ENCODE measurements around the gene BARX1.
"Not testable (repeated sequence)": the region's sequence is repeated elsewhere in the genome, so short reads cannot be mapped to it uniquely, and the experiment has no call there.

Gene BARX1

GRCh38 chr9:93942161-93942560, 13.0 kb downstream of the BARX1 start:
- H3K9me3 ChIP-seq (ENCODE audit: control insufficient read depth, insufficient read depth, low read length) = no peaks in the 10 kb centered on the region
- H3K27ac ChIP-seq (ENCODE audit: low read length) = no peak overlapping the region
- peaks cover 5% of the 10 kb centered on the region for H3K4me1 ChIP-seq (ENCODE audit: control insufficient read depth, insufficient read depth, low read length)
- H3K4me3 ChIP-seq (ENCODE audit: low read length) = no peak overlapping the region
- H3K27me3 ChIP-seq (ENCODE audit: control insufficient read depth, insufficient read depth, low read length) = peaks cover 52% of the 10 kb centered on the region
- no peak for DNase-seq (ENCODE audit: low read depth, low spot score)
- H3K36me3 ChIP-seq (ENCODE audit: control insufficient read depth, insufficient read depth, low read length) = no peaks in the 10 kb centered on the region
- no CpG with 5 or more reads among the region's 7 CpGs for WGBS (ENCODE audit: insufficient coverage, insufficient read length)

DNA sequence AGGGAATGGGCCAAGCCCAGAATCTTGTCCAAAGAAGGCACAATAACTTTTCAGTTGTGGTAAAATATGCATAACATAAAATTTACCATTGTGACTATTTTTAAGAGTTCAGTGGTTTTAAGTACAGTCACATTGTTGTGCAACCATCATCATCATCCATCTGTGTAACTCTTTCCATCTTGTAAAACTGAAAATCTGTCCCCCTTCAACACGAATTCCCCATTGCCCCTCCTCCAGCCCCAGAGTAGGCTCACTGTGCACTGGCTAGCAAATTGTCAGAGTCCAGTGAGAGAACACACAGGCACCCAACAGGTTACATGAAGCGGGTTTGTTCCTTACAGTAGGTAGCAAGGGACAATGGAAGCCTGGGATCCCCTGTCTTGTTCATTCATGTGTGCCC, 13.7 kb downstream of the BARX1 start:
- Histone ChIP-seq H3K4me1 (ENCODE audit: control insufficient read depth, insufficient read depth, low read length) (peaks cover 5% of the 10 kb centered on the region), H3K27me3 (ENCODE audit: control insufficient read depth, insufficient read depth, low read length) (peaks cover 46% of the 10 kb centered on the region), H3K9me3 (ENCODE audit: control insufficient read depth, insufficient read depth, low read length) (no peaks in the 10 kb centered on the region), H3K27ac (ENCODE audit: low read length) (no peak overlapping the region), H3K36me3 (ENCODE audit: control insufficient read depth, insufficient read depth, low read length) (no peaks in the 10 kb centered on the region), H3K4me3 (ENCODE audit: low read length) (no peak overlapping the region)
- WGBS (ENCODE audit: insufficient coverage, insufficient read length) = no CpG with 5 or more reads among the region's 2 CpGs
- no peak for DNase-seq (ENCODE audit: low read depth, low spot score)

DNA sequence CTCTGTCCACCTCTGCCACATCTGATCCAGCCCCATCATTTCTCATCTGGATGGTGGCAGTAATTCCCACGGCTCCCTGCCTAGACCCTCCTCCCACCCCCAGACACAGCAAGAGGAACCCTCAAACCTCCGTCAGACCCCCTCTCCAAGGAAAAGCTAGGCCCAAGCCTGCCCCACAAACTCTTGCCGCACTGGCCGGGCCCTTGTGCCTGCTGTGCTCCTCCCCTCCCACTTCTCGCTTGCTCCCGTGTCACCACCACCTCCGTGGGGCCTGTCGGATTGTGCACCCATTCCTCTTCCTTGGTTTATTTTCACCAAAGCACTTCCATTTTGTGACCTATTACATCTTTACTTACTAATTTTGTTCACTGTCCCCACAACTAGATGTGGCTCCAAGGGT, 14.2 kb downstream of the BARX1 start:
- WGBS (ENCODE audit: insufficient coverage, insufficient read length) = no CpG with 5 or more reads among the region's 8 CpGs

GRCh38 chr9:93939589-93939988, 15.6 kb downstream of the BARX1 start:
- not testable (repeated sequence) for H3K4me1 ChIP-seq (ENCODE audit: control insufficient read depth, insufficient read depth, low read length); DNase-seq (ENCODE audit: low read depth, low spot score); H3K9me3 ChIP-seq (ENCODE audit: control insufficient read depth, insufficient read depth, low read length); H3K4me3 ChIP-seq (ENCODE audit: low read length); H3K36me3 ChIP-seq (ENCODE audit: control insufficient read depth, insufficient read depth, low read length); H3K27ac ChIP-seq (ENCODE audit: low read length)
- H3K27me3 ChIP-seq (ENCODE audit: control insufficient read depth, insufficient read depth, low read length) = peaks cover 27% of the 10 kb centered on the region
- no CpG with 5 or more reads among the region's 7 CpGs for WGBS (ENCODE audit: insufficient coverage, insufficient read length)

More for the DNA sequence above, 14.2 kb downstream of the BARX1 start:
- DNase-seq (ENCODE audit: low read depth, low spot score) = no peak
- Histone ChIP-seq H3K36me3 (ENCODE audit: control insufficient read depth, insufficient read depth, low read length) (no peaks in the 10 kb centered on the region), H3K4me1 (ENCODE audit: control insufficient read depth, insufficient read depth, low read length) (peaks cover 3% of the 10 kb centered on the region), H3K9me3 (ENCODE audit: control insufficient read depth, insufficient read depth, low read length) (no peaks in the 10 kb centered on the region), H3K27ac (ENCODE audit: low read length) (no peak overlapping the region), H3K27me3 (ENCODE audit: control insufficient read depth, insufficient read depth, low read length) (peaks cover 40% of the 10 kb centered on the region), H3K4me3 (ENCODE audit: low read length) (no peak overlapping the region)

GRCh38 chr9:93937193-93937592, 18.0 kb downstream of the BARX1 start:
- no CpG with 5 or more reads among the region's 1 CpG for WGBS (ENCODE audit: insufficient coverage, insufficient read length)
- peaks cover 6% of the 10 kb centered on the region; the same call in 1 of the 2 replicates for H3K27me3 ChIP-seq (ENCODE audit: control insufficient read depth, insufficient read depth, low read length)

DNA sequence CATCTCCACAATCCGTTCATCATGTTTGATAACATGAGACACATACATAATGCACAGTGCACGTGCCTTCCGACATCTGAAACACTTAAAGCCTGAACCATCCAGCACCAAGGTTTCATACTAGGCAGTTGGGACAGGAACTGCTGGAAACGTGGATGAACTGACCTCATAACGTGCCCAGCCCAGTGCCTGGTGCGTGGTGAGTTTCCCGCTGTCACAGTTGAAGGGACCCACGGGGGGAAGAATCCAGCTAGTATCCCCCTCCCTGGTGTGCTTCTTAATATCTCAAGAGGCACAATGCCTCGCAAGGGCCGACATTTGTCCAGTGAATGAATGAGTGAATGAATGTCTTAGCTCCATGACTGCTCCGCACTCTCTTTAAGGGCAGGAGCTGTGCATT, 23.2 kb downstream of the BARX1 start:
- WGBS (ENCODE audit: insufficient coverage, insufficient read length) = no CpG with 5 or more reads among the region's 11 CpGs
- Histone ChIP-seq H3K27ac (ENCODE audit: low read length) (no peak overlapping the region), H3K4me3 (ENCODE audit: low read length) (no peak overlapping the region)

More at GRCh38 chr9:93937193-93937592, 18.0 kb downstream of the BARX1 start:
- H3K27ac ChIP-seq (ENCODE audit: low read length) = no peak overlapping the region
- H3K4me3 ChIP-seq (ENCODE audit: low read length) = no peak overlapping the region
- H3K4me1 ChIP-seq (ENCODE audit: control insufficient read depth, insufficient read depth, low read length) = no peaks in the 10 kb centered on the region
- H3K9me3 ChIP-seq (ENCODE audit: control insufficient read depth, insufficient read depth, low read length) = no peaks in the 10 kb centered on the region
- no peak for DNase-seq (ENCODE audit: low read depth, low spot score)
- no peaks in the 10 kb centered on the region for H3K36me3 ChIP-seq (ENCODE audit: control insufficient read depth, insufficient read depth, low read length)

DNA sequence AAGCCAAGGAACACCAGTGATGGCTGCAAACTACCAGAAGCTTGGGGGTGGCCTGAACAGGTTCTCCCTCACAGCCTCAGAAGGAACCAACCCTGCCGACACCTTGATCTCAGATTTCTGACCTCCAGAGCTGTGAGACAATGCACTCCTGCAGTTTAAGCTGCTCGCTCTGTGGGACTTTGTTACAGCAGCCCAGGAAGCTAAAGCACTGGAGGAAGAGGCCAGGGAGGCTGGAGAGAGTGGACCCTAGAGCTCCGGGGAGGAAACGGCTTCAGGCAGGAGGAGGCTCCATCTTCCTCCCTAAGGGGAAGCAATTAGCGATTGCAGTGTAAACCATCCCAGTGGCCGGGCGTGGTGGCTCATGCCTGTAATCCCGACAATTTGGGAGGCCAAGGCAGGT, 25.1 kb downstream of the BARX1 start:
- DNase-seq (ENCODE audit: low read depth, low spot score) = no peak
- WGBS (ENCODE audit: insufficient coverage, insufficient read length) = no CpG with 5 or more reads among the region's 8 CpGs
- H3K36me3 ChIP-seq (ENCODE audit: control insufficient read depth, insufficient read depth, low read length) = no peaks in the 10 kb centered on the region

More for the DNA sequence above, 23.2 kb downstream of the BARX1 start:
- no peaks in the 10 kb centered on the region for H3K27me3 ChIP-seq (ENCODE audit: control insufficient read depth, insufficient read depth, low read length)
- H3K4me1 ChIP-seq (ENCODE audit: control insufficient read depth, insufficient read depth, low read length) = no peaks in the 10 kb centered on the region
- H3K36me3 ChIP-seq (ENCODE audit: control insufficient read depth, insufficient read depth, low read length) = no peaks in the 10 kb centered on the region
- DNase-seq (ENCODE audit: low read depth, low spot score) = no peak
- no peaks in the 10 kb centered on the region for H3K9me3 ChIP-seq (ENCODE audit: control insufficient read depth, insufficient read depth, low read length)

GRCh38 chr9:93929231-93929630, 25.9 kb downstream of the BARX1 start:
- Histone ChIP-seq H3K4me3 (ENCODE audit: low read length) (no peak overlapping the region), H3K36me3 (ENCODE audit: control insufficient read depth, insufficient read depth, low read length) (no peaks in the 10 kb centered on the region), H3K27me3 (ENCODE audit: control insufficient read depth, insufficient read depth, low read length) (no peaks in the 10 kb centered on the region), H3K27ac (ENCODE audit: low read length) (no peak overlapping the region), H3K4me1 (ENCODE audit: control insufficient read depth, insufficient read depth, low read length) (no peaks in the 10 kb centered on the region), H3K9me3 (ENCODE audit: control insufficient read depth, insufficient read depth, low read length) (no peaks in the 10 kb centered on the region)
- WGBS (ENCODE audit: insufficient coverage, insufficient read length) = no CpG with 5 or more reads among the region's 1 CpG
- no peak for DNase-seq (ENCODE audit: low read depth, low spot score)

More for the DNA sequence above, 25.1 kb downstream of the BARX1 start:
- H3K9me3 ChIP-seq (ENCODE audit: control insufficient read depth, insufficient read depth, low read length) = no peaks in the 10 kb centered on the region
- no peaks in the 10 kb centered on the region for H3K27me3 ChIP-seq (ENCODE audit: control insufficient read depth, insufficient read depth, low read length)
- H3K4me3 ChIP-seq (ENCODE audit: low read length) = no peak overlapping the region
- H3K4me1 ChIP-seq (ENCODE audit: control insufficient read depth, insufficient read depth, low read length) = no peaks in the 10 kb centered on the region
- H3K27ac ChIP-seq (ENCODE audit: low read length) = no peak overlapping the region

GRCh38 chr9:93922535-93922934, 32.6 kb downstream of the BARX1 start:
- no peak overlapping the region for H3K27ac ChIP-seq (ENCODE audit: low read length)
- no peaks in the 10 kb centered on the region for H3K27me3 ChIP-seq (ENCODE audit: control insufficient read depth, insufficient read depth, low read length)
- no peaks in the 10 kb centered on the region for H3K9me3 ChIP-seq (ENCODE audit: control insufficient read depth, insufficient read depth, low read length)
- H3K36me3 ChIP-seq (ENCODE audit: control insufficient read depth, insufficient read depth, low read length) = no peaks in the 10 kb centered on the region
- no peak for DNase-seq (ENCODE audit: low read depth, low spot score)
- no peaks in the 10 kb centered on the region for H3K4me1 ChIP-seq (ENCODE audit: control insufficient read depth, insufficient read depth, low read length)
- H3K4me3 ChIP-seq (ENCODE audit: low read length) = no peak overlapping the region
- no CpG with 5 or more reads among the region's 4 CpGs for WGBS (ENCODE audit: insufficient coverage, insufficient read length)

- H3K4me1 ChIP-seq (ENCODE audit: control insufficient read depth, insufficient read depth, low read length) = no peaks in the 10 kb centered on the region
- WGBS (ENCODE audit: insufficient coverage, insufficient read length) = no CpG with 5 or more reads among the region's 21 CpGs
- H3K4me3 ChIP-seq (ENCODE audit: low read length) = no peak overlapping the region
- H3K27ac ChIP-seq (ENCODE audit: low read length) = no peak overlapping the region
- H3K36me3 ChIP-seq (ENCODE audit: control insufficient read depth, insufficient read depth, low read length) = no peaks in the 10 kb centered on the region
- H3K27me3 ChIP-seq (ENCODE audit: control insufficient read depth, insufficient read depth, low read length) = no peaks in the 10 kb centered on the region
- H3K9me3 ChIP-seq (ENCODE audit: control insufficient read depth, insufficient read depth, low read length) = no peaks in the 10 kb centered on the region
- no peak for DNase-seq (ENCODE audit: low read depth, low spot score)
Observed at GRCh38 chr9:93920131-93920800, 34.9 kb downstream of the BARX1 start.

- H3K27ac ChIP-seq (ENCODE audit: low read length) = no peak overlapping the region
- no peaks in the 10 kb centered on the region for H3K27me3 ChIP-seq (ENCODE audit: control insufficient read depth, insufficient read depth, low read length)
- H3K36me3 ChIP-seq (ENCODE audit: control insufficient read depth, insufficient read depth, low read length) = no peaks in the 10 kb centered on the region
- no peak for DNase-seq (ENCODE audit: low read depth, low spot score)
- H3K4me3 ChIP-seq (ENCODE audit: low read length) = no peak overlapping the region
- no peaks in the 10 kb centered on the region for H3K9me3 ChIP-seq (ENCODE audit: control insufficient read depth, insufficient read depth, low read length)
- WGBS (ENCODE audit: insufficient coverage, insufficient read length) = no CpG with 5 or more reads among the region's 8 CpGs
- H3K4me1 ChIP-seq (ENCODE audit: control insufficient read depth, insufficient read depth, low read length) = no peaks in the 10 kb centered on the region
Observed at GRCh38 chr9:93918061-93918460, 37.1 kb downstream of the BARX1 start.

All from iPS DF 6.9 (cell line).